AG04450 (cell line): ENCODE measurements around the gene PITRM1. TPM values are rescaled to one million over a fixed set of nuclear protein-coding genes. Genes with fewer than 3 reads are reported as not detected.

Experiments used
- CTCF ChIA-PET: fragments of 300-600, 350-600 bp; formaldehyde crosslinking; extraction: SDS; loops from one replicate; lab custom pipeline; 2022; ENCODE audit warnings: antibody characterized with exemption, inconsistent platforms; lab: Charles Lee
- POLR2A ChIA-PET: fragments of 350-600 bp; formaldehyde crosslinking; extraction: SDS; loops from one replicate; lab custom pipeline; 2021; ENCODE audit warnings: antibody characterized with exemption, inconsistent platforms; lab: Yijun Ruan, JAX
- DNase-seq: peaks from one replicate; pipeline ENCODE4 v3.0.0-alpha.2; 2011; ENCODE audit warnings: low read depth, low spot score
- H3K27ac ChIP-seq: one replicate; pipeline ENCODE4 v1.5.1; 2012; ENCODE audit warnings: low read depth, low read length, control low read depth
- H3K27me3 ChIP-seq: one replicate; pipeline ENCODE4 v1.6.0; 2012; ENCODE audit warnings: low read length; ENCODE audit not compliant: control insufficient read depth, insufficient read depth
- H3K4me3 ChIP-seq: 2 replicates; pipeline ENCODE4 v1.5.1; 2011; ENCODE audit warnings: mild to moderate bottlenecking, low read depth, low read length, control low read depth
- H3K9me3 ChIP-seq: 2 replicates; pipeline ENCODE4 v1.5.1; 2012; ENCODE audit warnings: low read length; ENCODE audit not compliant: control insufficient read depth, insufficient read depth
- CTCF ChIP-seq: IDR thresholded peaks from 2 replicates; pipeline ENCODE4 v1.5.1; 2011; ENCODE audit warnings: low read depth, low read length, control low read depth, inconsistent platforms
- polyA plus RNA-seq: library from polyadenylated mRNA; depleted of rRNA; stranded (reverse); fragments of >200 nt; gene quantifications from 2 replicates; pipeline ENCODE4 v1.2.3, GENCODE V29; 2011

Gene PITRM1
- polyA plus RNA-seq, 1 experiment: 52.8 TPM

DNA sequence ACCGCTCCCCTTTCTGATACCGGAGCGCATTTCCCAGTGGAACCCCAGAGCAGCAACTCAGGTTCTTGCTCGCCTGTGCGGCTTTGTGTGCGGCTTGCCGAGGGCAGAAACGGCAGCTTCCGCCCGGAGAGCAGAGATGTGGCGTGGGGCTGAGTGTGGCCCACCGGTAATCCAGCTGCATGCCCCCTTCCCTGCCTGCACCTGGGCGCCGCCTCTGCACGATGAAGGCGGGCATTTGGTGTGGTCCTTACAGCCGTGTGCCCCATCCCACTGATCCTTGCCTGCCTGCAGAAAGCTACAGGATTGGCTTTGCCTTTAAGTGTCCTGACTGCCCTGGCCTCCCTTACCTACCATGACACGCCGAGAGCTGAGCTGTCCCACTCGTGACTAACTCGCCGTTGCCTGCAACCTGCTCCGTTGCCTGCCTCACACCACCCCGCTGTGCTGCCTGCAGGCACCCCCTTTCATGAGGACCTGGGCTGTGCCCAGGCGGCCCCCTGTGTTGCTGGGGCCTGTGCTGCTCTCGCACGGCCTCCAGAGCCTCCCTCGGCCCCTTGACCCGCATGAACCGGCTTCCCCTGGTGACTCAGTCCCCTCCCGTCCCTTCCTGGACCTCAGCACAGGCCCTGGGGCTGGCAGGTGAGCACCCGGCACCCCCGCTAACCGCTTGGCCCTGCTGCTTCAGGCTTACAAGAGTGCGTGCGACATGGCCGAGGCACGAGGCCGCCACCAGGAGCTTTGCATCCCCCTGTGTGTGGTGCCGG, 48.0 kb downstream of the PITRM1 start:
- POLR2A ChIA-PET: no interaction called here
- Histone ChIP-seq H3K9me3 (peaks cover 20% of the 10 kb centered on the region), H3K4me3 (no peak overlapping the region), H3K27ac (no peak overlapping the region), H3K27me3 (no peaks in the 10 kb centered on the region)
- CTCF ChIA-PET: interaction anchor here (0.8 kb wide), 1 partner anchor 196 kb away, joined by 3 read pairs; no protein-coding TSS in a partner anchor
- no peak for DNase-seq
- TF ChIP-seq CTCF: no peak

DNA sequence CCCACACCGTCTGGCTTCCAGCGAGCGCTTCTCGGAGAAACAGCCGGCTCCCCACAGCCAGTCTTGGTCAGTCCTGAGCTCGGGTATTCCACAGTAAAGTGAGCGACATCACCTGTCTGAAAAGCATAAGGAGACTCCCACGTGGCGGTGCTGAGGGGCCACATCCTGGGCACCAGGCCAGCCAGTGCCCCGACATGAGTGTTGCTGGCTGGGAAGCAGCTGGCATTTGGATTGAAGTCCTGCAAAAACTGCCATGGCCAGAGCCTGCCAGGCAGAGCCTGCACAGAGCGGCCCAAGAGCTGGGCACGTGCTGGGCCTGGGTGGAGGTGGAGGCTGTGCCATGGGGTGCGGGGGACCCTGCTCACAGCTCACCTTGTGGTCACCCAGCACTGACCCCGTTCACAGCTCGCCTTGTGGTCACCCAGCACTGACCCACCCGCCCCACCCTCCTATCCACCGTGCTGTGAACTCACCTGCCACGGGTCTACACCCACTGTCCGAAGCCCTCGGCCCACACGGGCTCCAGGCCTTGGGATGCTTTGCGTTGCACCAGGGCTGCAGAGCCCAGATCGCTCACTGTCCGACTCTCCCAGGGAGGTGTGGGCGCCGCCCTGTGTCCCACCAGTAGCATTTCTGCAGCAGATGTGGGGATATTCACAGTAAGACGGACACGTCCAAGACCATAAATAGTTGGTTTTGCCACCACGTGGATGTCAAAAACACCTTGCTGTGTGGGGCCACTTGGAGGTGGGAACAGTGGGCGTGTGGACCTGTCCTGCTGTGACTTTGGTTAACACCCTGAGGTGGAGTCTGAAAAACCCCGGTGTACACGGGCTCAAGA, 48.8 kb downstream of the PITRM1 start:
- Histone ChIP-seq H3K4me3 (no peak overlapping the region), H3K9me3 (peaks cover 20% of the 10 kb centered on the region), H3K27me3 (no peaks in the 10 kb centered on the region), H3K27ac (no peak overlapping the region)
- DNase-seq: no peak
- ChIA-PET CTCF (no interaction called here), POLR2A (no interaction called here)
- no peak for TF ChIP-seq CTCF

DNA sequence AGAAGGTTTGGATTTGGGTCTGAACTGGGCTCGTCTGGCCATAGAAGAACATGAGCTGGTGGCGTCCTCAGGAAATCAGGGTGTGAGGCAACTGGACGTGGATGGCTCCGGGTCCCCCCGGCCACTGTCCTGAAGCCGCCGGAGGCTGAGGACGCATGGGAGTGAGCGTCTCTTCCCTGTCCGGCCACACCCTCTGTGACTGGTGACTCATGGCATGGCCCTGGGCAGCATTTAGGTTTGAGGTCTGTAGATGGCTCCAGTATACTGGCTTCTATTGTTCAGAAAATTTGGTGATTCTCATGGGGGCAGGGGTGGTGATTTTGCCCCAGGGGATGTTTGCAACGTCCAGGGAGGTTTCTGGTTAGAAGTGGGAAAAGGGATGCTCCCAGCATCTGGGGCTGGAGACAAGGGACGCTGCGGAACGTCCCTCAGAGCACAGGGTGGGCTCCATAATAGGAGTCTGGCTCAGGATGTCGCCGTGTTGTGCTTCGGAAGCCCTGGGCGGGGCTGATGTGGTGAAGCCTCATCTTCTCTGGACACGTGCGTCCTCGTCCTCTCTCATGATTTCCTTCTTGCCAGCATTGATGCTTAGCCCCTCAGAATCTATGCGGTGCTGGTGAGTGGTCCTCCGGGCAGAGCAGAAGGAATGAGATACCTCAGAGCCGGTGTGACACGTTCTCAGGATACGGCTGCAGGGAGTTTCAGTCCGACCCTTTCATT, 49.9 kb downstream of the PITRM1 start:
- Histone ChIP-seq H3K27me3 (no peaks in the 10 kb centered on the region), H3K9me3 (peaks cover 9% of the 10 kb centered on the region), H3K27ac (no peak overlapping the region), H3K4me3 (no peak overlapping the region)
- ChIA-PET CTCF (interaction anchor here (0.8 kb wide), 1 partner anchor 33 kb away, joined by 3 read pairs; no protein-coding TSS in a partner anchor), POLR2A (no interaction called here)
- DNase-seq: no peak
- no peak for TF ChIP-seq CTCF

GRCh38 chr10:3122034-3122433, 50.5 kb downstream of the PITRM1 start:
- Histone ChIP-seq H3K9me3 (peaks cover 5% of the 10 kb centered on the region; the same call in 1 of the 2 replicates), H3K27me3 (no peaks in the 10 kb centered on the region), H3K4me3 (no peak overlapping the region), H3K27ac (no peak overlapping the region)
- DNase-seq: no peak
- ChIA-PET CTCF (interaction anchor here (0.7 to 0.8 kb wide), 2 partner anchors 34 to 192 kb away, joined by 3 to 6 read pairs; no protein-coding TSS in a partner anchor), POLR2A (no interaction called here)
- TF ChIP-seq CTCF: no peak
